ENCODE results near the gene CCDC144A.
"Not testable (repeated sequence)": the region's sequence is repeated elsewhere in the genome, so short reads cannot be mapped to it uniquely, and the experiment has no call there.

CCDC144A gene, protein sequence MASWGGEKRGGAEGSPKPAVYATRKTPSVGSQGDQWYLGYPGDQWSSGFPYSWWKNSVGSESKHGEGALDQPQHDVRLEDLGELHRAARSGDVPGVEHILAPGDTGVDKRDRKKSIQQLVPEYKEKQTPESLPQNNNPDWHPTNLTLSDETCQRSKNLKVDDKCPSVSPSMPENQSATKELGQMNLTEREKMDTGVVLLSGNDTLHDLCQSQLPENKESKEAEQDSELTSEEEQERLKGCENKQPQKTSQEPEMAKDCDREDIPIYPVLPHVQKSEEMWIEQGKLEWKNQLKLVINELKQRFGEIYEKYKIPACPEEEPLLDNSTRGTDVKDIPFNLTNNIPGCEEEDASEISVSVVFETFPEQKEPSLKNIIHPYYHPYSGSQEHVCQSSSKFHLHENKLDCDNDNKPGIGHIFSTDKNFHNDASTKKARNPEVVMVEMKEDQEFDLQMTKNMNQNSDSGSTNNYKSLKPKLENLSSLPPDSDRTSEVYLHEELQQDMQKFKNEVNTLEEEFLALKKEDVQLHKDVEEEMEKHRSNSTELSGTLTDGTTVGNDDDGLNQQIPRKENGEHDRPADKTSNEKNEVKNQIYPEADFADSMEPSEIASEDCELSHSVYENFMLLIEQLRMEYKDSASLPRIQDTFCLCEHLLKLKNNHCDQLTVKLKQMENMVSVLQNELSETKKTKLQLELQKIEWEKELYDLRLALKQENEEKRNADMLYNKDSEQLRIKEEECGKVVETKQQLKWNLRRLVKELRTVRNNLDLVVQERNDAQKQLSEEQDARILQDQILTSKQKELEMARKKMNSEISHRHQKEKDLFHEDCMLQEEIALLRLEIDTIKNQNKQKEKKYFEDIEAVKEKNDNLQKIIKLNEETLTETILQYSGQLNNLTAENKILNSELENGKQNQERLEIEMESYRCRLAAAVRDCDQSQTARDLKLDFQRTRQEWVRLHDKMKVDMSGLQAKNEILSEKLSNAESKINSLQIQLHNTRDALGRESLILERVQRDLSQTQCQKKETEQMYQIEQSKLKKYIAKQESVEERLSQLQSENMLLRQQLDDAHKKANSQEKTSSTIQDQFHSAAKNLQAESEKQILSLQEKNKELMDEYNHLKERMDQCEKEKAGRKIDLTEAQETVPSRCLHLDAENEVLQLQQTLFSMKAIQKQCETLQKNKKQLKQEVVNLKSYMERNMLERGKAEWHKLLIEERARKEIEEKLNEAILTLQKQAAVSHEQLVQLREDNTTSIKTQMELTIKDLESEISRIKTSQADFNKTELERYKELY (N-terminal part only)

DNA sequence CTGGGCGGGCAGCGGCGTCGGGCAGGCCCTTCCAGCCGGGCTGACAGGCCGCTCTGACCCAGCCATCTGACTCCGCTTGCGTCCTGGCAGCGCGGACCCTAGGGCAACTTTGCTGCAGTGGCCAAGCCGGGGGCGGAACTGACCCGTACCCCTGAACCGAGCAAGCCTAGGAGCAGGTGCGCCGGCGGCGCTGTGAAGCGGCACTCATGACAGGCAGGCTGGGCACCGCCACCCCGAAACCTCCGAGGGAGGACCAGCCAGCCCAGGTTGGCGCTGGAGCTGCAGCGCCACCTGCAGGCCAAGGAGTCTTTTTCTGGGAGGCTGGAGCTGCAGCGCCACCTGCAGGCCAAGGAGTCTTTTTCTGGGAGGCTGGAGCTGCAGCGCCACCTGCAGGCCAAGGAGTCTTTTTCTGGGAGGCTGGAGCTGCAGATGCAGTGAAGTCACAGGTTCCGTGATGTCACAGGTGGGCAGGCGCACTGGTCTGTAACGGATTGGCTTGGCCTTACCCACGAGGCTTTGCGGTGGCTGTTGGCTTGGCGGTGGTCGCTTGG, at the start of gene CCDC144A:
CCDC144A (plus strand) TSS at position 511 of the 551 bp plus-strand sequence. CDS start 160 bp downstream, outside the sequence.
- not testable (repeated sequence) for DNase-seq

DNA sequence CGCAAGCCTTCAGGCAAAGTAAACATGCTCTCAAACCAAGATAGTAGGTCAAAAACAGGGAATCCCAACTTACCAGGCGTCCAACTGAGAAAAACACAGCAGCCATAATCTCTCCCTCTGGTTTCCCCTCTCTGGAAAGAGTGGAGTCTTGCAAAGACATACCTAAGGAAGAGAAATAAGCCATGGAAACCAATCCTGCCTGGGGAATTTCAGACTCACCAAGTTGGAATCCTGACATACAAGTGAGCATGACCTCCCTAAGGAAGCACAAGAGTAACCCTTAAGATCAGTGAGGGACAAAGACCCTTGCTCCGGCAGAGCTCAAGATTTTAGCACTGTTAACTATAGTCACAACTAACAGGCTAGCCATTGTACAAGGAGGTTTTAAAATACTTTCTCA, 40.5 kb upstream of the CCDC144A start:
- DNase-seq, result no peak

DNA sequence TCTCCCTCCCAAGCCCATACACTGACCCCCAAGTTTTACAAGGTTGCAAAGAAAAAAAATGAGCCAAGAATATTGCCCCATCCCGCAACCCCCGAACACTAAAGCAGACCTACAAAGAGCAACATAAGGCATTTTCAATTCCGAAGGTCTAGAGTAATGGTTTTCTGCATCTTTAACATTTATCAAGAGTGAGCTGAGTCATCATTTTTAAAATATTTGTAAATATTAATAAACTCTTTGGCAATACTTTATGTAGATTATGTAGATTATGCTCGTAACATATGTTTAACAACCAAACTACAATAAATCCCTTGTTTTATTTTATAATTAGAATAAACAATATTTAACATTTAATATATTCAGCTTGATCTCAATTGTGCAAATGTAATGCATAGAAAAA, 37.8 kb upstream of the CCDC144A start:
- no peak for DNase-seq

DNA sequence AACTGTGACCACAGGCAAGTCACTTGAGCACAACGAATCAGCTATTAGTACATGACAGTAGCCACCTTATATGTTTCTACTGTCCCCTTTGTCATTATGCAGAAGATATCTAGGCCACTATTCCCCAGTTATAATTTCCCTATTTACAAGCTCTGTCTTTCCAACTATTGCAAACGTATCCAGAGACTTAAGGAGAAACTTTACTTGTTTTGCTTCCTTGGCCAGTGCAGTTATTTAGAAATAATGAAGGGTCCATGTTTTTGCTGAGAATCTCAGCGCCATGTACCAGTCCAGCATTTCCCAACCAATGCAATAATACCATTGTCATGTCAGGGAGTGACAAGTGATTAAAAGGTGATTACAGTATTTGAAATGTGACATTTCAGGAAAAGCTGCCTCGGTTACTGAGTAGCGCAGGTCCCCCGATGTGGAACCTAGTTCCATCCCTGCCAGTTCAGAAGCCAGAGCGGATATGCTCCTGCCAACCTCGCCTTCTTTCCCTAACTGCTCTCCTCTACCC, 37.1 kb upstream of the CCDC144A start:
- DNase-seq, result no peak

DNA sequence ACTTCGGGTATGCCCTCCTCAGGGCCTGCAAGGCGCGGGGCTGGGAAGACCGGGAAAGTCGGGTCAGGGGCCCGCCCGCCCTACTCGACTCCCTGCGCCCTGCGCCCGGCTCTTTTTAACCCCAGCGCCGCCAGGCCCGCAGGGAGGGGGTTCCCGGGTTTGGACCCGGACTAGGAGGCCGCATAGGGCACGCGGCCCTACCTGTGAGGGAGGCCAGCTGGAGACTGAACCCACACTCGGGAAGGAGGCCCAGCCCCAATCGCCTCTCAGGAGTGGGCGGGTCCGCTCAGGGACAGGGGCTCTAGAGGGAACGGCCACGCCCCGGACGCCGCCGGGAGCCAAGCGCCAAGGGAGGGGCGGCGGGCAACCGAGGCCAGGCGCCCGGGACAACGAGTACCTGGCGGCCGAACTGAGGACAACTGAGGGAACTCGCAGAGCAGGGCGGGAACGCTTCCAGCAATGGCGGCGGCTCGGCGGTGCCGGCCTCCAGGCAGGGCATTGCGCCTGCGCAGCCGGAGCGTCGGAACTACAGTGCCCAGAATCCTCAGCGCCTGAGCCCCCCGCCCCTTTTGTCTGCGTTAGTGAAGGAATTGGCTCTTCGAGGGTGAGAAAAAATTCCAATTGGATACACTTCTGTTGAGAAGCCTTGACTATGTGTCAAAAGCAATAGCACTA, 36.5 kb upstream of the CCDC144A start, which contains the start of gene ZNF624:
ZNF624 (minus strand) TSS at position 484 of the 675 bp plus-strand sequence.
- peak; percentile 94 for DNase-seq

DNA sequence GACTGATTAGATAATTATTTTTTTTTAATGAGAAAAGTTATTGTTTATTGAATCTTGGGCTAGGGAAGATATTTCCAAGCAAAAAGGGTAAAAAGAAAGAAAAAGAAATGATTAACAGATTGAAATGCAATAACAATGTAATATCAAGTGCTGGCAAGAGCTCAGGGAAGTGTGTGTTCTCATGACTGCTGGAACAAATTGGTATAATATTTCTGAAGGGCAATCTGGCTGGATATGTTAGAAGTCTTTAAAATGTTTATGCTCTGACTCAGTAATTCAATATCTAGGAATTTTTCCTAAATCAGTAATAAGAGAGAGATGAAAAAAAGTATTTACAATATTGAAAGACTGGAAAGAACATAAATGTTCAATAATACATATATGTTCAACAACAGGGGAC, 28.8 kb upstream of the CCDC144A start:
- no peak for DNase-seq

DNA sequence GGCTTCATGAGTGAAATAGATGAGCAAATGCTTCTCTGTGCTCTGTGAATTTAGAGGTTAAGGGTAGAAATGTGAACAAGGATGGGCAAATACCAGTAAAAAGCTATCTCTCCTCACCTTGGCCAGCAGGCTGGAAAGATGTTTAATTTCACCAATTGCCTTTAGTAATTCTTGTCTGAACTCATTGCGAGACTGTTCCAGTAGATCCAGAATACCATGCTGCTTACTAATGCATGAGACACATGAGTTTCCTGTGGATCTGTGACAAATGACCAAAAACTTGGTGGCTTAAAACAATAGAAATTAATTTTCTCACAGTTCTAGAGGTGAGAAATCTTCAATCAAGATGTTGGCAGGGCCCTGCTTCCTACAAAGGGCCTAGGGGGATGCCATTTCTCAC, 27.1 kb upstream of the CCDC144A start:
- no peak for DNase-seq

DNA sequence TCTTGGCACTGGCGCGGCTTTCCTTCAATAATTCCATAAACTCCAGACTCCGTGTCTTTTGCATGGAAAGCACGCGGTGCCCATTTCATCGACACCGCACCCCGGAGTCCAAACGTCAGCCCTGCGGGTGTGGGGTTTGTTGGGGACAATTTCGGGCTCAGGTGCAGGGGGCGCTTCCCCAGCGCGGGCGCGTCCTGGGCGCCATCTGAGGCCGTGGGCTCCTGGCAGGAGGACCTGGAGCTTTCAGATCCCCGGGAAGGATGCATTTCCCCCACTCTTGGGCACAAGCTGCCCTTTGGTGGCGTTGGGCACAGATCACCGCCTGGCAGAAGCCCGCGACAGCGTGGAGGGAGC, 23.5 kb upstream of the CCDC144A start:
- not testable (repeated sequence) for DNase-seq

DNA sequence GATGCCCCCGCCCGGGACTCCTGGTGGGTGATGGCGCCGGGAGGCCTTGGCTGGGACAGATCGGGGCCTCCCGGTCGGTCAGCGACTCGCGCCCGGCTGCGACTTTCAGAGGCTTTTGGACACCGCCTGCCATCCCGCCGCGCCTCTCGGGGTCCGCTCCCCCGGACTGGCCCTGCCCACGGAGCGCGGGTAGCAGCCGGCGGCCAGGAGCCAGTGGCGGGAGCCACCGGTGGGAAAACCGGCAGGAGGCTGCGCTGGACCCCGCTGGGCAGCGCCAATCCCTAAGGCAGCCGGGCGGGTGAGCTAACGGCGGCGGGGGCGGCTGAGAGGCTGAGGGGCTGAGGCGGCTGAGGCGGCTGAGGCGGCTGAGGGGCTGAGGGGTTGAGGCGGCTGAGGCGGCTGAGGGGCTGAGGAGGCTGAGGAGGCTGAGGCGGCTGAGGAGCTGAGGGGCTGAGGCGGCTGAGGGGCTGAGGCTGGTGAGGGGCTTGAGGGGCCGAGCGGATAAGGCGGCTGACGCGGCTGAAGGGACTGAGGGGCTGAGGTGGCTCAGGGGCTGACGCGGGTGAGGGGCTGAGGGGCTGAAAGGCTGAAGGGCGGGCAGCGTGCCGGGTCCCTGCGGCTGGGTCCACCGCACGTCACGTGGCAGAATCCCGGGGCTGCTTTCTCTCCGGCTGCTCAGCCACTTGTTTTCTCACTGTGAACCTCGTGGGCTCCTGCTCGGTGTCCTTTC, 23.0 kb upstream of the CCDC144A start:
- not testable (repeated sequence) for DNase-seq

DNA sequence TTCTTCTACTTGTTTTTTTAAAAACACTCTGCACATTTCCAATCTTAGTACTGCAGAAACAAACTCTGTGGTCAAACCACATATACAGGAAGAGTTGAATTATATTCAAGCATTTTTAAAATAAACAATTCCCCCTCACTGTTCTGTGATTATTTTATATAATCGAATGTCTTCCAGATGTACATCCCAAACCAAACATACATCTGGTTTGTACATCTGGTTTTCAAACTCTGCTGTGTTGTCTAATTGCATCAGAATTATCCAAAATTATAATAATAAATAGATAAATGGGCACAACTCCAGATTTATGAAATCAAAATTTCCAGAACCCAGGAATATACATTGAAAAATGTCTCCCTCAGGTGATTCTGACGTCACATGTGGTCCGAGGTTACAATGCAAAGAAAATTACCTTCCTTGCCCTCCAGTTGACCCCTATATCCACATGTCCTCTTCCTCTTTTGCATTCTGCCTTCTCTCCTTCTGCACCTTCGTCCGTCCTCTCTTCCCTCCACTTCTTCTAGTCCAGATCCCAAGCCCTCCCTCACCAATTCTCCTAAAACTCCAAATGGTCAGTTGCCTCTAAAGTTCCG, 13.3 kb upstream of the CCDC144A start:
- no peak for DNase-seq

DNA sequence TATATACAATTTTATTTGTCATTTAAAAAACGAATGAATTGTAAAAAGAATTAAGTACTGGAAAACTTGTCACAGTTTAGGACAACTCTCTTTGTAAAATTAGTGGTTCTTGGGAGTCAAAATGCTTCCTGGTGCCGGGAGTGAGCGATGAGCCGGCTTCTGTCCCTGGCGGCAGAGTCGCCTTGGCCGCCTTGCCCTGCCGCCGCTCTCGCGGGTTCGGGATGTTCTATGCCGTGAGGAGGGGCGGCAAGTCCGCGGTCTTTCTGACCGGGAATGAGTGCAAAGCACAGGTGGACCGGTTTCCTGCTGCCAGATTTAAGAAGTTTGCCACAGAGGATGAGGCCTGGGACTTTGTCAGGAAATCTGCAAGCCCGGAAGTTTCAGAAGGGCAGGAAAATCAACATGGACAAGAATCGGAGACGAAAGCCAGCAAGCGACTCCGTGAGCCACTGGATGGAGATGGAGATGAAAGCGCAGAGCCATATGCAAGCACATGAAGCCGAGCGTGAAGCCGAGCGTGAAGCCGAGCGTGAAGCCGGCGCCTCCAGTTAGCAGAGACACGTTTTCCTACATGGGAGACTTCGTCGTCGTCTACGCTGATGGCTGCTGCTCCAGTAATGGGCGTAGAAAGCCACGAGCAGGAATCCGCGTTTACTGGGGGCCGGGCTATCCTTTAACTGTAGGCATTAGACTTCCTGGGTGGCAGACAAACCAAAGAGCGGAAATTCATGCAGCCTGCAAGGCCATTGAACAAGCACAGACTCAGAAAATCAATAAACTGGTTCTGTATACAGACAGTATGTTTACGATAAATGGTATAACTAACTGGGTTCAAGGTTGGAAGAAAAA, 6.5 kb upstream of the CCDC144A start:
- not testable (repeated sequence) for DNase-seq

DNA sequence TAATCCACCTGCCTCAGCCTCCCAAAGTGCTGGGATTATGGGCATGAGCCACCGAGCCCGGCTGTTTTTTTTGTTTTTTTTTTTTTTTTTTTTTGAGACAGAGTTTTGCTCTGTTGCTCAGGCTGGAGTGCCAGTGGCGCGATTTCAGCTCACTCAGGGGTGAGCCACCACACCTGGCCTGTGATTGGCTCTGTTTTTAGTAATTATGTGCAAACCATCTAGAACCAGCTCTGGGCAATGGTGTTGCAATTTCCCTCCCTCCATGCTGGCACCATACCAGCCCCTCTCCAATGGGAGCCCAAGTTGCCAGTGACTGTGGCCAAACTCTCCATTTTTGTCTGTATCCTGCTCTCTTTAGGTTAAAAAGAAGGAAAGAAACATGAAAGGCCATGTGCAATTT, 4.0 kb upstream of the CCDC144A start:
- not testable (repeated sequence) for DNase-seq

DNA sequence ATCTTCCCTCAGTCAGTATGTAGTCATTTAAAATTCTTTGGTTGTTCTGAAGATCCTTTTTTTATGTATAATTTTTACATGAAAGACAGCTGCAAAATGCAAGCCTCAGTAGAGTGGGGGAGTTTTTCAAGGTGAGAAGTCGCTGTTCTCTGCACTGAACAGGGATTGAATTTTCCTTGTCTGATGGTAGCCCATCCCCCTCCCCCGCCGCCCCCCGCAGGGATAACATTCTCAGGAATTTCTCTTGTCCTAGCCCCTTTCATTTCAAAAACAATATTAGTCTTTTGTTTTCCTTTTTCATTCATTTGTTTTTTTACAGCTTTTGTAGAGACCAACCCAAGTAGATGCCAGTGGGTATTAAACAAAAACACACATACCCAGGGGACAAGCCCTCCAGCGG, 2.9 kb upstream of the CCDC144A start:
- DNase-seq, result not testable (repeated sequence)

DNA sequence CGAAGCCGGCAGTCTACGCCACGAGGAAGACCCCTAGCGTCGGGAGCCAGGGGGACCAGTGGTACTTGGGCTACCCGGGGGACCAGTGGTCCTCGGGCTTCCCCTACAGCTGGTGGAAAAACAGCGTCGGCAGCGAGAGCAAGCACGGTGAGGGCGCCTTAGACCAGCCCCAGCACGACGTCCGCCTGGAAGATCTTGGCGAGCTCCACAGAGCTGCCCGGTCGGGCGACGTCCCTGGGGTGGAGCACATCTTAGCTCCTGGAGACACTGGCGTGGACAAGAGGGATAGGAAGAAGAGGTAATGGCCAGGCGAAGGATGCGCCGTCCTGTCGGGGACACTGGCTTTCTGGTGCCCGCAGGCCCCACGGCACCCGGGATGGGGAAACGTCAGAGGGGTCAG, 406 bp downstream of the CCDC144A start:
- DNase-seq, result not testable (repeated sequence)

DNA sequence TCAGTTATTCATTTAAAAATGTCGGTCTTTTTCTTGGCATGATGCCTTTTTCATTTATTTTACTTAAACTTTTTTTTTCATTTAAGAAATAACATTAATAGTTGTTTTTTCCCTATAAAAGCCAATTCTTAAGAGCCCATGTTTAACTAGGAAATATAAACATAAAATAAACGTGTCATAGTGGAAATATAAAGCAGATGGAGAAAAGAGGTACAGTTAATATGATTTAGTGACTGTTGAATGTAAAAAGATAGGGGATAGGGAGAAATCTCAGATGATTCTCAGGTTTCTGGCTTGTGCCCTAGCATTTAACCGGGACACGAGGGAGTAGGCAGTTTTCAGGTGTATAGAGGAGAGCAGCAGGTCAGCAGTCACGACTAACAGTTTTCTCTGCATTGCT, 7.6 kb downstream of the CCDC144A start:
- not testable (repeated sequence) for DNase-seq

DNA sequence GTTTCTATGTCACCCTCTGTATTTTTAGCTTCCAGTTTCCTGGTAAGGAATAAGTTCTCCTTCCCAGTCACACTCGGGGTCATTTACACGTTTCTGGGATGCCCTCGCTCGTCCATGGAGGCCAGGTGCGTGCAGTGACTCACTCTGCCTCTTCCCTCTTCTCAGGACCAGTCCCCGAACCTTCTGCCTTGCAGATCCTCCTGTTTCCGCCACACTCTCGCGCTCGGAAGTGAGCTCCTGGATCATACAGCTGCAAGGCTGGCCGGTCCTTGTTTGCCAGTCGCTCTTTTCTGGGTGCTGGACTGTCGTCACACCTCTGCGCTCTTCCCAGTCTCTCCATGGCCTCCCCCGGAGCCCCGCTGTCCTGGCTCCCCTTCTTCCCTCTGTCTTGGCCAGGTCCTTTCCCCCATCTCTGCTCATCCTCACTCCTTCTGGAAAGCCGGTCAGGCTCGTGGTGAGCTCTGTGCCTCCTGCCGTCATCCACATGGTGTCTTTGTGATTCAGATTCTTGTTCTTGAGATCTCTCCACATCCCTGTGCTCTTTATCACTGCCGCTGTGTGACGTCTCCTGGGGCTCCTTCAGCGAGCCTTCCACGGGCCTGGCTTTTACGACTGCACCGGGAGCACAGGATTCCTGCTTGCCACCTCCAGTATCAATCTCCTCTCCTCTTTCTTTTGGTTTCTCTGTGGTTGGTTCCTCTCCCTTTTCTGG, 55.6 kb downstream of the CCDC144A start:
- DNase-seq, result not testable (repeated sequence)

DNA sequence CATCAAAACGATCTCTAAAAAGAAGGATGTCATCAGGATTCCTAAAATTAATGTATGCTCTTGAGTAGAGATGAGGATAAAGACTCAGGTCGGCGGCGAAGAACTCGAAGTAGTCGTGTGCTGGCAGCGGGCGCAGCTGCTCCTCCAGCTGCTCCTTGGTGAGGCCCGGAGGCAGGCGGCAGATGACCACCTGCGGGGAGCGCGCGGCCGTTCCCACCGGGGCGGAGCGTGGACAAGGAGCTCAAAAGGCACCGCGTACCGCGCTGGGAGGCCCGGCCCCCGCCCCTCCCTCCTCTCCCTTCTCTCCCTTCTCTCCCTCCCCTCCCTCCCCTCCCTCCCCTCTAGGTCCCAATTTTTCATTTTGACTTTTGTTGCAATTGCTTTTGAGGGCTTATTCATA, 56.5 kb downstream of the CCDC144A start:
- not testable (repeated sequence) for DNase-seq

DNA sequence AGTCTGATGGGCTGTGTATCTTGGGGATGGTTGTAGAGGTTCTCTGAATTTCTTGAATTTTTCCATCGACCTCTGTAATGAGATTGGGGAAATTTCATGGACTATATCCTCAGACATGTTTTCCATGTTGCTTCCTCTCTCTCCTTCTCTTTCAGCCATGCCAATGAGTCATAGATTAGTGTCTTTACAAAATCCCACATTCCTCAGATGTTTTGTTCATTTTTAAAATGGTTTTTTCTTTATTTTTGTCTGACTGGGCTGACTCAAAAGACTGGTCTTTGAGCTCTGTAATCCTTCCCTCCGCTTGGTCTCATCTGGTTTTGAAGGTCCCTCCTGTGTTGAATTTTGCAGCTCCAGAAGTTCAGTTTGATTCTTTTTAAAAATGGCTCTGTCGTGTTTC, 60.5 kb downstream of the CCDC144A start:
- not testable (repeated sequence) for DNase-seq
